HG03039 (cell line): ENCODE measurements around the gene GRAMD1A.

Experiments used
- ATAC-seq: cut with Tn5 transposase; IDR thresholded peaks from one replicate; pipeline ENCODE4 v1.9.1; 2021; ENCODE audit warnings: mild to moderate bottlenecking, moderate library complexity; ENCODE audit not compliant: unreplicated experiment

Gene GRAMD1A

DNA sequence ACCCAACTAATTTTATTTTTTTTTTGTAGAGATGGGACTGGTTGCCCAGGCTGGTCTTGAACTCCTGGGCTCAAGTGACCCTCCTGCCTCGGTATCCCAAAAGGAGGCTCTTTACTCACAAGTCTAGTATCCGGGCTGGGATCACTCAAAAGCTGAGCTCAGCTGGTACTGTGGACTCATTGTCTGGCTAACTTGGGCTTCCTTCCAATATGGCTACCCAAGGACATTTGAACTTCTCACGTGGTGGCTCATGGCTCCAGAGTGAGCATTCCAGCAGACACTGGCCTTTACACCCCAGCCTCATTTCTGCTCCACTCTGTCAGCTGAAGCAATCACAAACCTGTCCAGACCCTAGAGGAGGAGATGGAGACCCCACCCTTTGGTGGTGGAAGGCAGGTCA is 70.3 kb downstream of the GRAMD1A start:
- no peak for ATAC-seq

DNA sequence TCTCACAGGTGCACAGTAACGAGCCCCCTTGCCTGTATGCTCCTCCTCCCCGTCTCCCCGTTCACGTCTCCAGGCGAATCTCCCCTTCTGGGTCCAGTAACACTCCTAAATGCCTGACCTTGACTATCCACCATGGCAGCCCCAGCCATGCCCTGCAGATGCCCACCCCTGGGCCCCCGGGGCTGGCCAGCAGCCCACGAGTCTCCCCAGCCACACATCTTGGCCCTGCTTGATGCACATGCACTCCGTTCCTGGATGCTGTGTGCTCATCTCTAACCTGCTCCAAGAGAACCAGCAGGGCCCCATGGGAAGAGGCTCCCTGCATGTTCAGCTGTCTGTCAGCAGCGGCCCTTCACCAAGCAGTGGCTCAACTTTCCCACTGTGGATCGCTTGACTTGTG is 73.4 kb downstream of the GRAMD1A start:
- no peak for ATAC-seq

DNA sequence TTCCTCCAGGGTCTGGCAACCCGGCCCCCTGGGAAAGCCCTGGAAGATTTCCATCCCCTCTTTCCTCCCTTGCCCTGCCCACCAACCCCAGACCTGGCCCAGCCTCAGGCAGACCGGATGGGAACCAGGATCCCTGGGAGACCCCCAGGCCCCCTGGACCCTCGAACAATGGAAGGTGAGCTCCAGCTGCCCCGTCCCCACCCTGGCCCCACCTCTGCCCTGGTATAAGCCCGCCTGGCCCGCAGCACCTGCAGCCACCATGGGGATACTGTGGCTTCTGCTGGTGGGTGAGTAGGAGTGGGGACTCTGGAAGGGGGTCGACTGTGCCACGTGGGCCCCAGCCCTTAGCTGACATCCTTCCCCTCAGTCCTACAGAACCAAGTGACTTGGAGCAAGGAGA is 73.8 kb downstream of the GRAMD1A start:
- no peak for ATAC-seq

DNA sequence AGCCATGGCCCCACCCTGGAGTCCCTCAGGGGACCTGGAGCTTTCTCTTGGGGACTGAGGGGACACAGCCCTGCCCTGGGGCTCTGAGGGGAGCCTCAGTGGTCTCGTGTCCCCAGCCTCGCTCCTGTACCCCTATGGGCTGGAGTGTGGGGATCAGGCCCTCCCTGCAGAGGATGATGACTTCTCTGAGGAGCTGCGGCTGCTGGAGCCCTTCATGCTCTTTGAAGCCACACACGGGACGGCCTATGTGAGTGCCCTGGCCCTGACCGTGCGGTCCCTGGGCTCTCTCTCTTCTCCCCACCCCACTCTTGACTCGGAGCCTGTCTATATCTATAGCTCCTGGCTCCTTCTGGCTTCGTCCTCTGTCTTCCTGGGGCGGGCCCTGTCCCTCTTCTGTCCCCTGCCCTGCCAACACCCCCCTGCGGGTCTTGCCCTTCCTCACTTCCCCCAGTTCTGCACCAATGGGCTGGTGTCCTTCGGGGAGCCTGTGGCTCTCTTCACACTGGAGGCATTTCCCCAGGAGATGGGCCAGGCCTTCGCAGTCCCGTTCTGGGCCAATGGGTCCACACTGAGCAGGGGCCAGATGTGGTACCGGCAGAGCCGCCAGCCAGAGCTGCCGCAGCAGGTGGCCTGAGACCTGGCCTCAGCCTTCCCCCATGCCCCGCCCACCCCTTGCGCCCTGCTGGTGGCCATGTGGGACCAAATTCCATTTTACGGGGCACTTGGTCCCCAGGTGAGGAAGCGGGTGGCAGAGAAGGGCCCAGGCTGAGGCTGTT is 74.5 kb downstream of the GRAMD1A start:
- no peak for ATAC-seq

DNA sequence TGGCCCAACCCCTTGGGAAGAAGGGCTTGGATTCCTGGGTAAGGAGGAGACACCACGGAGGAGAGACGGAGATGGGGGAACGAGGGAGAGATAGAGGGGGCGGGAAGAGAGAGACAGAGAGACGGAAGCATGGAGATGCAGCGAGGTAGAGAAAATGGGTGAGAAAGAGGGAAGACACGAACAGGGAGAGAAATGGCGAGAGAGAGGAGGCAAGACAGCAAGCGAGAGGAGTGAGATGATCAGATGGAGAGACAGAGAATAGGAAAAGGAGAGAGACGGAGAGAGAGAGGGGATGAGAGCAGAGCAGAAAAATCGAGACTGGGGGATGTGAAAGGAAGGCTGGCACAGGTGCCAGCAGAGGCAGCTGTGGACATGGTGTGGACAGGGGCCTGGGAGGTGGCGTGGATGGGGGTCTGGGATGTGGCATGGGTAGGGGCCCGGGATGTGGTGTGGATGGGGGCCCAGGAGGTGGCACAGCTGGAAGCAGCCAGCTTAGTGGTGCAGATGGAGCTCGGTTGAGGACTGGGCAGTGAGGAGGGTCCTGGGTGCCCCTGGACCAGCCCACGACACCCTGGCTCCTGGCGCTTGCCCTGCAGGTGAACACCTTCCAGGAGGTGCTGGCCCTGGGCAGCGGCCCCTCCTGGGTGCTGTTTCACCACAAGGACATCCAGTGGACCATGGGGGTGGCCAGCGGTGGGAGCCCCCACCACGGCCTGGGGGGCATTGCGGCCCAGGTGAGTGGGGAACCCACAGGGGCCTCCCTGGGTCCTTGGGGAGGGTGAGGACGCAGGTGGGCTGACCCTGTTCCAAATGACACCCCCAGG is 75.3 kb downstream of the GRAMD1A start:
- ATAC-seq: no peak

DNA sequence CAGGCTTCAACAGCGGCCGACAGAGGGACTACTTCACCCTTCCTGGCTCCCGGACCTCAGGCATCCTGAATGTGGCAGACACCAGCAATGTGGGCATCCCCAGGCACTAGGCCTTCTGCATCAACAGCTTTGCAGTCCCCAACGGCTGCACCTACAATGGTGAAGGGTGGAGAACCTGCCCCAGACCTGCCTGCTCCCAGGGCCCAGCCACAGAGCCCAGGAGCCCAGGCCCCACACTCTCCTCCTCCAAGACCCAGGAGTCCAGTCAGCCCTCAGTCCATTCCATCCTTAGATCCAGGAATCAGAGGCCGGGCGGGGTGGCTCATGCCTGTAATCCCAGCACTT is 75.9 kb downstream of the GRAMD1A start:
- ATAC-seq: no peak
